Measurements from ENCODE around the gene PGC. TPM values are rescaled to one million over a fixed set of nuclear protein-coding genes. Genes with fewer than 3 reads are reported as not detected.

PGC gene
- total and polyA plus RNA-seq, 4 donors: 19.2 to 1,394 (median 467) TPM

DNA sequence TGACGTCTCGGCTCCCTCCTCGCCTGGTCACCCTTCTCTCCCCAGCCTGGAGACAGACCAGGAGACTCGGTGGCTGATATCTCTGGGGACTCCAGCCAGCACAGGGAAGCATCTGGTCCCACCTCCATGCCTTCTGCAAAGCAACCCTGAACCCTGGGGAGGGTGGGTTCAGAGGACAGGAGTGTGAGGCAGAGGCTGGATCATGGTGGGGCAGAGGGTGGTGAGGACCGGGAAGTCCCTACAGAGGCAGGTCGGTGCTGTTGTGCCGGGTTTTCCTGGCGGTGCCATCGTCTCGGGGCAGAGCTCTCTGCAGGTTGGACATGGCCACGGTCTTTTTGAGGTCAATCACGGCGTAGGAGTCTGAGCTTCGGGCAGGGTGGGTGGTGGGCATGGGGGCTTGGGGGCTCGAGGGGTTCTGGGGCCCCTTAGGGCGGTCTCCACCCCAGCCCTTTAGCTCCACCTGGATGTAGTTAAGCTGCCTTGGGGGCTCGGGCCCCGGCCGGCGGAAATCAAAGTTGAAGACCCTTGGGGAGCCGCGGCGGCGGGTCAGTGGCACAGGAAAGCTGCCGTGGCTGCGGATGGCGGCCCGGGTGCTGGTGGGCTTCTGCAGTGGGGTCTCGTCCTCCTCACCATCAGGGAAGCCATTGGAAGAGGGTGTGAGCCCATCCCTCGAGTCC is 23.3 kb upstream of the PGC start:
- WGBS, 2 donors: 94 to 96% methylated on average over 30 of the region's 30 CpGs
- Histone ChIP-seq H3K36me3 (ENCODE audit: control insufficient read depth in 4 of 4, insufficient read depth in 4 of 4, low read length in 4 of 4) (peaks cover 7 to 39% (median 12%) of the 10 kb centered on the region in 4 donors), H3K4me3 (no peak overlapping the region), H3K27ac (ENCODE audit: low read depth in 1 of 2, low read length in 1 of 2) (no peak overlapping the region), H3K4me1 (ENCODE audit: control insufficient read depth in 5 of 5, insufficient read depth in 5 of 5, low read length in 5 of 5) (peaks cover 6 to 32% (median 19%) of the 10 kb centered on the region in 5 donors), H3K9ac (ENCODE audit: insufficient read depth in 1 of 2, low read length in 2 of 2) (no peak overlapping the region), H3K27me3 (ENCODE audit: control insufficient read depth in 3 of 3, insufficient read depth in 3 of 3, low read length in 2 of 3) (no peaks in the 10 kb centered on the region), H3K9me3 (ENCODE audit: control insufficient read depth in 4 of 4, insufficient read depth in 3 of 4, low read length in 3 of 4) (no peaks in the 10 kb centered on the region)
- TF ChIP-seq, protein P1, sequence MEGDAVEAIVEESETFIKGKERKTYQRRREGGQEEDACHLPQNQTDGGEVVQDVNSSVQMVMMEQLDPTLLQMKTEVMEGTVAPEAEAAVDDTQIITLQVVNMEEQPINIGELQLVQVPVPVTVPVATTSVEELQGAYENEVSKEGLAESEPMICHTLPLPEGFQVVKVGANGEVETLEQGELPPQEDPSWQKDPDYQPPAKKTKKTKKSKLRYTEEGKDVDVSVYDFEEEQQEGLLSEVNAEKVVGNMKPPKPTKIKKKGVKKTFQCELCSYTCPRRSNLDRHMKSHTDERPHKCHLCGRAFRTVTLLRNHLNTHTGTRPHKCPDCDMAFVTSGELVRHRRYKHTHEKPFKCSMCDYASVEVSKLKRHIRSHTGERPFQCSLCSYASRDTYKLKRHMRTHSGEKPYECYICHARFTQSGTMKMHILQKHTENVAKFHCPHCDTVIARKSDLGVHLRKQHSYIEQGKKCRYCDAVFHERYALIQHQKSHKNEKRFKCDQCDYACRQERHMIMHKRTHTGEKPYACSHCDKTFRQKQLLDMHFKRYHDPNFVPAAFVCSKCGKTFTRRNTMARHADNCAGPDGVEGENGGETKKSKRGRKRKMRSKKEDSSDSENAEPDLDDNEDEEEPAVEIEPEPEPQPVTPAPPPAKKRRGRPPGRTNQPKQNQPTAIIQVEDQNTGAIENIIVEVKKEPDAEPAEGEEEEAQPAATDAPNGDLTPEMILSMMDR (IDR thresholded peaks at IDR 0.05; ENCODE audit: control extremely low read depth, extremely low read depth): no peak
- no peak for ATAC-seq (ENCODE audit: insufficient read depth, low FRiP score)
- no peak for DNase-seq

DNA sequence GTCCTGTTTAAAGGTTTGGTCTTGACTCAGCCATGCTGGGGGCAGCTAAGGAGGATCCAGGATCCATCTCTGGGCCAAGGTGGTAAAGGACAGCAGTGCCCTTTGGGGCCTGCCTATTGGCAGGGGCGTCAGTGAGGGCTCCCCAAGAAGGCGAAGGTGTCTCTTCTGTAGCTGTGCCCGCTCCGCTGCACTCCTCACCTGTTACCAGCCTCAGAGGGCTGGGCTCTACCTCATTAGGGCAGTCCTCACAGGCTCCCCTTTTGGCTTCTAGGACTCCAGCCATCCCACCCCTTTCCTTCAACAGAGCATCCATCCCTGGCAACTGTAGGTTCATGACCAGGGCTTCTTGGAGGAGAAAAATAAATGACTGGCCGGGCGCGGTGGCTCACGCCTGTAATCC is 22.2 kb upstream of the PGC start:
- 97% methylated on average over 8 of the region's 8 CpGs for WGBS, 2 donors
- peaks cover 6 to 32% (median 19%) of the 10 kb centered on the region in 5 donors for H3K4me1 ChIP-seq (ENCODE audit: control insufficient read depth in 5 of 5, insufficient read depth in 5 of 5, low read length in 5 of 5)
- H3K9ac ChIP-seq (ENCODE audit: insufficient read depth in 1 of 2, low read length in 2 of 2): no peak overlapping the region
- H3K4me3 ChIP-seq: no peak overlapping the region
- H3K36me3 ChIP-seq (ENCODE audit: control insufficient read depth in 4 of 4, insufficient read depth in 4 of 4, low read length in 4 of 4): peaks cover 5 to 31% (median 9%) of the 10 kb centered on the region in 4 donors
- no peaks in the 10 kb centered on the region for H3K27me3 ChIP-seq (ENCODE audit: control insufficient read depth in 3 of 3, insufficient read depth in 3 of 3, low read length in 2 of 3)
- DNase-seq: no peak
- no peaks in the 10 kb centered on the region for H3K9me3 ChIP-seq (ENCODE audit: control insufficient read depth in 4 of 4, insufficient read depth in 3 of 4, low read length in 3 of 4)
- TF ChIP-seq, protein P1 (IDR thresholded peaks at IDR 0.05; ENCODE audit: control extremely low read depth, extremely low read depth): no peak
- ATAC-seq (ENCODE audit: insufficient read depth, low FRiP score): no peak
- H3K27ac ChIP-seq (ENCODE audit: low read depth in 1 of 2, low read length in 1 of 2): no peak overlapping the region

DNA sequence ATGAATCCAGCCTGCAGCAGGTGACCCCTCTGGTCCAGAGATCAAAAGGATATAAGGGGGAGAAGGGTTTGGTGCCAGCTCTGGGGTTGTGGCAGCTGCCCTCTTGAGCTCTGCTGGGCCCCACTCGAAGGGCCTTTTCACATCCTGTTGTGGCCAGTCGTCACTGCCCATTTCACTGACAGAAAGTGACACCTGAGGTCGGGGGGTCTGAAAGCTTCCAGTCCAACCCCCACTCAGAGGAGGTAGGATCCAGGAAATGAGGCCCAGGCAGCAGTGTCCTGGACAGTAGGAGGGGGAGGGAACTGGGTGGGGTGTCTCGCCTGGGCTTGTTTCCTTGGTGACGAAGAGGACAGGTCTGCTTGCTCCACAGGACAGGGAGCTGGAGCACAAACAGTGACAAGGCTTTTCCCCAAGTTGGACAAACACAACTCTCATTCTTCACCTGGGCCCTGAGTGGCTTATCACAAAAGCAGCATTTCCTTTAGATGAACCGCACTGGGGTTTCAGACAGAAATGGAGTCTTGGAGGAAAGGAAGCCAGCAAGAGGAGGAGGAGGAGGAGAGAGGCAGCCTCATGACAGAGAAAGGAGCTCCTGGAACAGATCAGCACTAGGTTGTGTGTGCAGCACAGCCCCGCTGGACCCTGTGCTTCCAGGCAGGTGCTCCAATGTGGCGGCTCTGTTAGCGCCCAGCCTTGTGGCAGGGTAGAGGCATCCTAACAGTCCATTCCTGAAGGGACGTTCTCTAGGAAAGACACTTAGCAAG is 21.5 kb upstream of the PGC start:
- Histone ChIP-seq H3K9ac (ENCODE audit: insufficient read depth in 1 of 2, low read length in 2 of 2) (no peak overlapping the region), H3K27ac (ENCODE audit: low read depth in 1 of 2, low read length in 1 of 2) (peak overlapping the region in 1 of 2 donors; percentile 57), H3K4me3 (no peak overlapping the region), H3K36me3 (ENCODE audit: control insufficient read depth in 4 of 4, insufficient read depth in 4 of 4, low read length in 4 of 4) (peaks cover 5 to 28% (median 9%) of the 10 kb centered on the region in 4 donors), H3K27me3 (ENCODE audit: control insufficient read depth in 3 of 3, insufficient read depth in 3 of 3, low read length in 2 of 3) (no peaks in the 10 kb centered on the region), H3K9me3 (ENCODE audit: control insufficient read depth in 4 of 4, insufficient read depth in 3 of 4, low read length in 3 of 4) (no peaks in the 10 kb centered on the region), H3K4me1 (ENCODE audit: control insufficient read depth in 5 of 5, insufficient read depth in 5 of 5, low read length in 5 of 5) (peaks cover 6 to 32% (median 19%) of the 10 kb centered on the region in 5 donors)
- peak in 2 of 3 donors; percentile 28 to 29 for DNase-seq
- TF ChIP-seq, protein P1 (IDR thresholded peaks at IDR 0.05; ENCODE audit: control extremely low read depth, extremely low read depth): no peak
- peak; percentile 12 for ATAC-seq (ENCODE audit: insufficient read depth, low FRiP score)
- 45 to 52% methylated on average over 10 of the region's 10 CpGs for WGBS, 2 donors

All from lung (tissue), 12 donors.